ENCODE data around the gene NPAS3. TPM values are rescaled to one million over a fixed set of nuclear protein-coding genes. Genes with fewer than 3 reads are reported as not detected.

The NPAS3 gene
- total and polyA plus RNA-seq, 2 of the 13 experiments (the other 11 are each of a cell fraction or from before 2014, with no cell fraction given) = not detected

- Histone ChIP-seq H3K4me2 (ENCODE audit: low read depth, low read length) (no peak overlapping the region), H2AFZ (ENCODE audit: low read length) (no peak overlapping the region), H3K27ac (ENCODE audit: extremely low read length, insufficient read depth, low read length) (no peak overlapping the region), H3K79me2 (ENCODE audit: insufficient read depth, low read length) (no peaks in the 10 kb centered on the region), H4K20me1 (ENCODE audit: insufficient read depth, low read length) (no peaks in the 10 kb centered on the region), H3K4me1 (ENCODE audit: insufficient read depth, low read length) (no peaks in the 10 kb centered on the region), H3K36me3 (replicated peaks in 1 of 2; ENCODE audit: control insufficient read depth in 1 of 2, insufficient read depth in 2 of 2, low read length in 2 of 2) (no peaks in the 10 kb centered on the region), H3K9ac (ENCODE audit: insufficient read depth, low read depth, low read length) (no peak overlapping the region), H3K4me3 (replicated peaks in 1 of 3; ENCODE audit: insufficient read depth in 1 of 3, low read depth in 2 of 3, low read length in 3 of 3) (no peak overlapping the region), H3K27me3 (ENCODE audit: control insufficient read depth in 1 of 2, insufficient read depth in 2 of 2, low read length in 2 of 2) (no peaks in the 10 kb centered on the region; a peak in 1 of 5 replicates), H3K9me3 (ENCODE audit: low read length) (peaks cover 33% of the 10 kb centered on the region)
- BruUV-seq (replicated peaks) = no TSS peak
- ATAC-seq (no peak), FAIRE-seq (no peak), DNase-seq (ENCODE audit: low spot score) (no peak)
- ChIA-PET CTCF (ENCODE audit: low intra/inter-chr PET ratio, low total read pairs) (no interaction called here), POLR2A (no interaction called here)
- intact Hi-C loops (cut with micrococcal nuclease; ENCODE audit: unreplicated experiment) = no loop called here
- WGBS (ENCODE audit: low lambda C conversion rate) = under 1% methylated on average over 4 of the region's 4 CpGs
- in situ Hi-C loops (cut with HindIII; ENCODE audit: extremely low pct_ligation_motif_present, low pct_unique_long_range_greater_than_20kb) = no loop called here
- peak; percentile 87; the same call in 1 of the 2 replicates for TF ChIP-seq ZNF431 (CRISPR knock-in tag; IDR thresholded peaks at IDR 0.05; ENCODE audit: borderline replicate concordance, low read depth)
- TF ChIP-seq ZNF430 (CRISPR knock-in tag; IDR thresholded peaks at IDR 0.05) = peak; percentile 58; the same call in 1 of the 2 replicates
- TF ChIP-seq ARID4A (CRISPR knock-in tag; IDR thresholded peaks at IDR 0.05; ENCODE audit: borderline replicate concordance) = no peak
- no peak for TF ChIP-seq DPF2 (CRISPR knock-in tag; IDR thresholded peaks at IDR 0.05; ENCODE audit: borderline replicate concordance, low read depth)
These were observed 503.0 kb downstream of the NPAS3 start for GRCh38 chr14:33441633-33442032.

Data from HepG2 (cell line).